ENCODE measurements around the gene ITFG1. TPM values are rescaled to one million over a fixed set of nuclear protein-coding genes. Genes with fewer than 3 reads are reported as not detected.

The ITFG1 gene
- total and polyA plus RNA-seq, 2 of the 13 experiments (the other 11 are each of a cell fraction or from before 2014, with no cell fraction given), result 74.5 to 150 TPM

DNA sequence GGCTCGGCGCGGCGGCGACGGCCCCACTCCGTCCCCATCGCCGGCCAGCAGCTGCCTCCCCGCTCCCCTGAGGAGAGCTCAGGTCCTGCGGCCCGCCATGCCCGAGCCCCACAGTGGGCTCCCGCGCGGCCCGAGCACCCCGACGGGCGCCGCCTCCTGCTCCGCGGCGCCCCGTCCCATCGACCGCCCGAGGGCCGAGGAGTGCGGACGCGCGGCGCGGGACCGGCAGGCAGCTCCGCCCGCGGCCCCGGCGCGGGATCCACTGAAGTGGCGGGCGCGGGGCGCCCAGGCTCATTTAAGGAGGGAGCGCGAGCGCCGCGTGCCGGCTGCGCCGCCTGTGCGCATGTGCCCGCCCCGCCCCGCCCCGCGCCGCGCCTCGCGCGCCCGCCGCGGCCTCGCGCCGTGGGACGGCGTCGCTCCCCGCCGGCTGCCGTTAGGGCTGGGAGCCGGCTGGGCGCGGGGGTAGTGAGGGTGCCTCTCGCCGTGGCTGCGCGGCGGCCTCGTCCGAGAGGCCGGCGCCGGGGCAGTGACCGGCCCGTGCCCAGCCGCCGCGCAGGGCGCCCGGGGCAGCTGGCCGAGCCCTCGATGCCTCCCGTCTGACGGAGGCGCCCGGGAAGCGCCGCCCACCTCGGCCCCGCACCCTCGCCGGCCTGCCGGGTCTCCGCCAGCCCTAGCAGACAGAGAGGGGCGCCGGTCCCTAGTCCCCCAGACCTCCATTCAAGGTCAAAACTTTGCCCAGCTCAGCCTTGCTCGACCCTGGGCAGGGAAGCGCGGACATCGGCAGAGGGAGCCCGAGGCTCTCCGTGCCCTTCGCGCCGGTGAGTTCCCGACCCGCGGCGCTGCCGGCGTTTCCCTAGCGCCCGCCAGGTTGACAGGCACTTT is 316.9 kb downstream of the ITFG1 start, which contains the start of gene NETO2 (continued):
- TF ChIP-seq ARID2 (CRISPR knock-in tag; IDR thresholded peaks at IDR 0.05; ENCODE audit: borderline replicate concordance), result no peak
- no peak for TF ChIP-seq ARNT (IDR thresholded peaks at IDR 0.05)
- TF ChIP-seq RBM22 (optimal IDR thresholded peaks at IDR 0.05; ENCODE audit: low read length), result no peak
- TF ChIP-seq, protein P1, sequence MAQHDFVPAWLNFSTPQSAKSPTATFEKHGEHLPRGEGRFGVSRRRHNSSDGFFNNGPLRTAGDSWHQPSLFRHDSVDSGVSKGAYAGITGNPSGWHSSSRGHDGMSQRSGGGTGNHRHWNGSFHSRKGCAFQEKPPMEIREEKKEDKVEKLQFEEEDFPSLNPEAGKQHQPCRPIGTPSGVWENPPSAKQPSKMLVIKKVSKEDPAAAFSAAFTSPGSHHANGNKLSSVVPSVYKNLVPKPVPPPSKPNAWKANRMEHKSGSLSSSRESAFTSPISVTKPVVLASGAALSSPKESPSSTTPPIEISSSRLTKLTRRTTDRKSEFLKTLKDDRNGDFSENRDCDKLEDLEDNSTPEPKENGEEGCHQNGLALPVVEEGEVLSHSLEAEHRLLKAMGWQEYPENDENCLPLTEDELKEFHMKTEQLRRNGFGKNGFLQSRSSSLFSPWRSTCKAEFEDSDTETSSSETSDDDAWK (CRISPR knock-in tag; IDR thresholded peaks at IDR 0.05), result no peak
- TF ChIP-seq MAFK (conservative IDR thresholded peaks at IDR 0.05 in 1 of 2, IDR thresholded peaks at IDR 0.05 in 1 of 2; ENCODE audit: low read length in 2 of 2), result no peak
- TF ChIP-seq, protein P2, sequence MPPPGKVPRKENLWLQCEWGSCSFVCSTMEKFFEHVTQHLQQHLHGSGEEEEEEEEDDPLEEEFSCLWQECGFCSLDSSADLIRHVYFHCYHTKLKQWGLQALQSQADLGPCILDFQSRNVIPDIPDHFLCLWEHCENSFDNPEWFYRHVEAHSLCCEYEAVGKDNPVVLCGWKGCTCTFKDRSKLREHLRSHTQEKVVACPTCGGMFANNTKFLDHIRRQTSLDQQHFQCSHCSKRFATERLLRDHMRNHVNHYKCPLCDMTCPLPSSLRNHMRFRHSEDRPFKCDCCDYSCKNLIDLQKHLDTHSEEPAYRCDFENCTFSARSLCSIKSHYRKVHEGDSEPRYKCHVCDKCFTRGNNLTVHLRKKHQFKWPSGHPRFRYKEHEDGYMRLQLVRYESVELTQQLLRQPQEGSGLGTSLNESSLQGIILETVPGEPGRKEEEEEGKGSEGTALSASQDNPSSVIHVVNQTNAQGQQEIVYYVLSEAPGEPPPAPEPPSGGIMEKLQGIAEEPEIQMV (CRISPR knock-in tag; IDR thresholded peaks at IDR 0.05; ENCODE audit: low read depth), result peak; percentile 50; the same call in 1 of the 2 replicates
- TF ChIP-seq NRL (CRISPR knock-in tag; IDR thresholded peaks at IDR 0.05; ENCODE audit: borderline replicate concordance), result no peak
- 0 out of 2 replicates have a peak, but pooled peaks have one; percentile 57 for TF ChIP-seq GTF3A (CRISPR knock-in tag; conservative IDR thresholded peaks at IDR 0.05)
- TF ChIP-seq, protein P3, sequence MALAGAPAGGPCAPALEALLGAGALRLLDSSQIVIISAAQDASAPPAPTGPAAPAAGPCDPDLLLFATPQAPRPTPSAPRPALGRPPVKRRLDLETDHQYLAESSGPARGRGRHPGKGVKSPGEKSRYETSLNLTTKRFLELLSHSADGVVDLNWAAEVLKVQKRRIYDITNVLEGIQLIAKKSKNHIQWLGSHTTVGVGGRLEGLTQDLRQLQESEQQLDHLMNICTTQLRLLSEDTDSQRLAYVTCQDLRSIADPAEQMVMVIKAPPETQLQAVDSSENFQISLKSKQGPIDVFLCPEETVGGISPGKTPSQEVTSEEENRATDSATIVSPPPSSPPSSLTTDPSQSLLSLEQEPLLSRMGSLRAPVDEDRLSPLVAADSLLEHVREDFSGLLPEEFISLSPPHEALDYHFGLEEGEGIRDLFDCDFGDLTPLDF (CRISPR knock-in tag; IDR thresholded peaks at IDR 0.05), result 0 out of 2 replicates have a peak, but pooled peaks have one; percentile 23
- TF ChIP-seq, protein P4, sequence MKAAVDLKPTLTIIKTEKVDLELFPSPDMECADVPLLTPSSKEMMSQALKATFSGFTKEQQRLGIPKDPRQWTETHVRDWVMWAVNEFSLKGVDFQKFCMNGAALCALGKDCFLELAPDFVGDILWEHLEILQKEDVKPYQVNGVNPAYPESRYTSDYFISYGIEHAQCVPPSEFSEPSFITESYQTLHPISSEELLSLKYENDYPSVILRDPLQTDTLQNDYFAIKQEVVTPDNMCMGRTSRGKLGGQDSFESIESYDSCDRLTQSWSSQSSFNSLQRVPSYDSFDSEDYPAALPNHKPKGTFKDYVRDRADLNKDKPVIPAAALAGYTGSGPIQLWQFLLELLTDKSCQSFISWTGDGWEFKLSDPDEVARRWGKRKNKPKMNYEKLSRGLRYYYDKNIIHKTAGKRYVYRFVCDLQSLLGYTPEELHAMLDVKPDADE (CRISPR knock-in tag; IDR thresholded peaks at IDR 0.05), result no peak
- TF ChIP-seq ZFX (CRISPR knock-in tag; IDR thresholded peaks at IDR 0.05; ENCODE audit: low read depth), result peak; percentile 42; the same call in 1 of the 2 replicates
- TF ChIP-seq TEAD3 (CRISPR knock-in tag; optimal IDR thresholded peaks at IDR 0.05; ENCODE audit: borderline replicate concordance), result peak; percentile 53
- no peak for TF ChIP-seq HMG20A (CRISPR knock-in tag; IDR thresholded peaks at IDR 0.05; ENCODE audit: borderline replicate concordance)
- no peak for TF ChIP-seq ELF3 (CRISPR knock-in tag; IDR thresholded peaks at IDR 0.05)
- TF ChIP-seq ZNF550 (CRISPR knock-in tag; IDR thresholded peaks at IDR 0.05; ENCODE audit: borderline replicate concordance), result no peak
- TF ChIP-seq ZNF777 (CRISPR knock-in tag; IDR thresholded peaks at IDR 0.05), result peak; percentile 93
- TF ChIP-seq, protein P5, sequence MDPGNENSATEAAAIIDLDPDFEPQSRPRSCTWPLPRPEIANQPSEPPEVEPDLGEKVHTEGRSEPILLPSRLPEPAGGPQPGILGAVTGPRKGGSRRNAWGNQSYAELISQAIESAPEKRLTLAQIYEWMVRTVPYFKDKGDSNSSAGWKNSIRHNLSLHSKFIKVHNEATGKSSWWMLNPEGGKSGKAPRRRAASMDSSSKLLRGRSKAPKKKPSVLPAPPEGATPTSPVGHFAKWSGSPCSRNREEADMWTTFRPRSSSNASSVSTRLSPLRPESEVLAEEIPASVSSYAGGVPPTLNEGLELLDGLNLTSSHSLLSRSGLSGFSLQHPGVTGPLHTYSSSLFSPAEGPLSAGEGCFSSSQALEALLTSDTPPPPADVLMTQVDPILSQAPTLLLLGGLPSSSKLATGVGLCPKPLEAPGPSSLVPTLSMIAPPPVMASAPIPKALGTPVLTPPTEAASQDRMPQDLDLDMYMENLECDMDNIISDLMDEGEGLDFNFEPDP (CRISPR knock-in tag; conservative IDR thresholded peaks at IDR 0.05), result no peak
- no peak for TF ChIP-seq HCFC1 (IDR thresholded peaks at IDR 0.05; ENCODE audit: low read depth, low read length)
- no peak for TF ChIP-seq ZNF432 (CRISPR knock-in tag; IDR thresholded peaks at IDR 0.05; ENCODE audit: borderline replicate concordance)
- TF ChIP-seq KLF6 (CRISPR knock-in tag; IDR thresholded peaks at IDR 0.05), result no peak
- TF ChIP-seq ZKSCAN8 (CRISPR knock-in tag; IDR thresholded peaks at IDR 0.05; ENCODE audit: borderline replicate concordance), result no peak
- TF ChIP-seq NBN (conservative IDR thresholded peaks at IDR 0.05), result no peak
- TF ChIP-seq CHCHD3 (CRISPR knock-in tag; IDR thresholded peaks at IDR 0.05), result no peak
- TF ChIP-seq RAD51 (IDR thresholded peaks at IDR 0.05; ENCODE audit: borderline replicate concordance), result no peak
- peak; percentile 80; the same call in 1 of the 2 replicates for TF ChIP-seq ZNF879 (CRISPR knock-in tag; IDR thresholded peaks at IDR 0.05)

Measured in HepG2 (cell line).